GM18870 (cell line): ENCODE measurements around the gene SERINC5.
A peak's percentile ranks its signal among the peaks of the same experiment; 100 is the strongest.
"Not testable (repeated sequence)": the region's sequence is repeated elsewhere in the genome, so short reads cannot be mapped to it uniquely, and the experiment has no call there.

ENCODE experiments used
- ATAC-seq: cut with Tn5 transposase; IDR thresholded peaks from one replicate; pipeline ENCODE4 v1.9.1; 2021; ENCODE audit warnings: moderate library complexity; ENCODE audit not compliant: unreplicated experiment

Gene SERINC5

DNA sequence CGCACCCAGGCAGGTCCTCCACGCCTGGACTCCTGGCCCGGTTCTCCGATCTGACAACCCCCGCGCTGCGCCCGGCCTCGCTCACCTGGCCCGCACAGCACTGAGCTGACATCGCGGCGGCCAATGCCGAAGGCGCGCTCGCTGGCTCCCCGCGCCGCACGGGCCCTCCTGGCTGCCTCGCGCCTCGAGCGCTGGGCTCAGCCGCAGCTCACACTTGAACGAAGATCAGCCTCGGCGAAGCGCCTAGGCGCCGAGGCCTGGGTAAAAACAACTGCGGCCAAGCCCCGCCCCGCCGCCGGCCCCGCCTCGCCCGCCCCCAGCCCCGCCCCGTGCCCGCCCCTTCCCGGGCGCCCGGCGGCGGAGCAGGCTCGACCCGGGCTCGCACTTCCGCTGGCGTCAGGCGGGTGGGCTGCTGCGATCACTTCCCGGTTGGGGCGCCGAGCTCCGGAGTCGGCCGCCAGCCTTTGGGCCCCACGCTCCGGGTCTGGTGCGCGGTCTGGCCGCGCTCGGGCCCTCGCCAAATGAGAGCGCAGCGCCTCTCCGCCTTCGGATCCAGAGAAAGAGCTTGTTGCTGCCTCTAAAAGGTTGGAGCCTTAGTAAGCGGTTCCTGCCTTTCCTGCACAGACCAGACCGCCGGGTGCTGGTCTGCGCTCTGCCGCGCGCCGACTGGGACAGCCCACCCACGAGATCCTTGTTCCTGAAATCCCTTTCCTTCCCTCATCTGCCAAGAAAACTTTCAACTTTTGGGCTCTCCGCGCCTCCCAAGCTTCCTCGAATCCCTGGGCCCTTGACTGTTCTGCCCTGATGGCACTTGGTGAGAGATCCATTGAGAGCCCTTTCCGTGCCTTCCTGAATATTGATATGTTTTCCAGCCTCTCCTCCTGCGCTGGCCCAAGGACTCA is at the start of gene SERINC5:
TSS of gene SERINC5 (minus strand) at position 238 of the 902 bp plus-strand sequence. CDS start at position 112, 126 bp downstream.
- ATAC-seq = peak; percentile 61

- ATAC-seq = no peak
Observed at GRCh38 chr5:80302636-80303035, 46.8 kb upstream of the SERINC5 start.

DNA sequence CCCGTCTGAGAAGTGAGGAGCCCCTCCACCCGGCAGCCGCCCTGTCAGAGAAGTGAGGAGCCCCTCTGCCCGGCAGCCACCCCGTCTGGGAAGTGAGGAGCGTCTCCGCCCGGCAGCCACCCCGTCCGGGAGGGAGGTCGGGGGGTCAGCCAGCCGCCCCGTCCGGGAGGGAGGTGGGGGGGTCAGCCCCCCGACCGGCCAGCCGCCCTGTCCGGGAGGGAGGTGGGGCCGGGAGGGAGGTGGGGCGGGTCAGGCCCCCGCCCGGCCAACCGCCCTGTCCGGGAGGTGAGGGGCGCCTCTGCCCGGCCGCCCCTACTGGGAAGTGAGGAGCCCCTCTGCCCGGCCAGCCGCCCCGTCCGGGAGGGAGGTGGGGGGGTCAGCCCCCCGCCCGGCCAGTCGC is 45.5 kb upstream of the SERINC5 start:
- not testable (repeated sequence) for ATAC-seq

- not testable (repeated sequence) for ATAC-seq
Observed at GRCh38 chr5:80300796-80301195, 44.9 kb upstream of the SERINC5 start.

DNA sequence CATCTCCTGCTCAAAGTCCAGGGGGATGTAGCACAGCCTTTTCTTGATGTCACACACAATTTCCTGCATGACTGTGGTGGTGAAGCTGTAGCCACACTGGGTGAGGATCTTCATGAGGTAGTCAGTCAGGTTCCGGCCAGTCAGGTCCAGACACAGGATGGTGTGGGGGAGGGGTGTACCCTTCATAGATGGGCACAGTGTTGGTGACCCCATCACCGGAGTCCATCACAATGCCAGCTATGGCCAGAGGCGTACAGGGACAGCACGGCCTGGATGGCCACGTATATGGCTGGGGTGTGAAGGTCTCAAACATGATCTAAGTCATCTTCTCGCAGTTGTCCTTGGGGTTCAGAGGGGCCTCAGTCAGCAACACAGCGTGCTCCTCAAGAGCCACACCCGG is 44.3 kb upstream of the SERINC5 start:
- no peak for ATAC-seq

DNA sequence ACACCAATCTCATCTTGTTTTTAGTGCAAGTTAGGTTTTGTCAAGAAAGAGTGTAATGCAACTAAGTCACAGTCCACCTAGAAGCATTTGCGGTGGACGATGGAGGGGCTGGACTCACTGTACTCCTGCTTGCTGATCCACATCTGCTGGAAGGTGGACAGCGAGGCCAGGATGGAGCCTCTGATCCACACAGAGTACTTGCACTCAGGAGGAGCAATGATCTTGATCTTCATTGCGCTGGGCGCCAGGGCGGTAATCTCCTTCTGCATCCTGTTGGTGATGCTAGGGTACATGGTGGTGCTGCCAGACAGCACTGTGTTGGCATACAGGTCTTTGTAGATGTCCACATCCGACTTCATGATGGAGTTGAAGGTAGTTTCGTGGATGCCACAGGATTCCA is 43.8 kb upstream of the SERINC5 start:
- ATAC-seq = no peak

GRCh38 chr5:80296121-80296520 is 40.3 kb upstream of the SERINC5 start:
- no peak for ATAC-seq

DNA sequence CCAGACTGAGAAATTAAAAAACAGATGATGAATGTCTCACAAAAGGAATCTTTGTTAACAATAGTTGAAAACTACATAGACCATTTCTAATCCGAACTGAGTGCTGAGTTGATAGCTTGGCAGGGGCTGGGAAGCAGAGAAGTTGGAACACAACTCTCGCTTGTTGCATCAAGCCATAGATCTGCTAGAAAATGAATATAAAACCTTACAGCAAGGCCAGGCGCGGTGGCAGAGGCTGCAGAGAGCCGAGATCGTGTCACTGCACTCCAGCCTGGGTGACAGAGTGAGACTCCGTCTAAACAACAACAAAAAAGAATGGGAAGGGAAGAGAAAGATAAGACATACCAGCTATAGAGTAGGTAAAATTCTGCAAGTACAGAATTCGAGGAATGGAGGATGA is 35.9 kb upstream of the SERINC5 start:
- ATAC-seq = no peak

- ATAC-seq = no peak
Observed at GRCh38 chr5:80289320-80289719, 33.5 kb upstream of the SERINC5 start.

GRCh38 chr5:80288177-80288576 is 32.3 kb upstream of the SERINC5 start:
- no peak for ATAC-seq

- ATAC-seq = no peak
Observed at GRCh38 chr5:80284720-80285119, 28.9 kb upstream of the SERINC5 start.

DNA sequence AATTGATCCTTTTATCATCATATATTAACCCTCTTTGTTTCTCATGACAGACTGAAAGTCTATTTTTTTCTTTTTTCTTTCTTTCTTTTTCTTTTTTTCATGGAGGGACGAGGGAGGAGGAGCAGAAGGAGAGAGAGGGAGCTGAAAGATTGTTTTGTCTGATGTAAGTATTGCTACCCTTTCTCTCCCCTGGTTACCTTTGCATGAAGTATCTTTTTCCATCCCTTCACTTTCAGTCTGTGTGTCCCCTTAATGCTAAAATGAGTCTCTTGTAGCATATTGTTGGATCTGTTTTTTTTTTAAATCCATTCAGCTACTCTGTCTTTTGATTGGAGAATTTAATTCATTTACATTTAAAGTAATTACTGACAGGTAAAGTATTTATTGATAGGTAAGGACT is 27.5 kb upstream of the SERINC5 start:
- no peak for ATAC-seq

DNA sequence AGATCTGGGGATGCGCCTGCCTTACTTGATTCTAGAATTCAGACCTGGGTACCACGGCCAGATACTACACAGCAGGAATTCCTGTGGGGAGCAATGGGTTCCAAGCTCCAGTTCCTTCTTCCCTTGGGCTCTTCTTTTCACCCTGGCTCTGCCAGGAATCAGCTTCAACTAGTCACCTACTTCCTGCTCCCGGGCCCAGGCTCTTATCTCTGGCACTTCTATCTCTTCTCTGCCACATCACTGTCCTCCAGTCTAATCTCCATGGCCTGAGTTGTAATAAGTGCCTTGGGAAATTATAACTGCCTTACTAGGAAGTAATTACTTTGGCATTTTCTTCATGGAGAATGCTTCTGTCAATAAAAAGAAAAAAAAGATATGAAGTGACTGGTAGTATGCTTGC is 26.2 kb upstream of the SERINC5 start:
- no peak for ATAC-seq

- ATAC-seq = no peak
Observed at GRCh38 chr5:80277191-80277590, 21.3 kb upstream of the SERINC5 start.

DNA sequence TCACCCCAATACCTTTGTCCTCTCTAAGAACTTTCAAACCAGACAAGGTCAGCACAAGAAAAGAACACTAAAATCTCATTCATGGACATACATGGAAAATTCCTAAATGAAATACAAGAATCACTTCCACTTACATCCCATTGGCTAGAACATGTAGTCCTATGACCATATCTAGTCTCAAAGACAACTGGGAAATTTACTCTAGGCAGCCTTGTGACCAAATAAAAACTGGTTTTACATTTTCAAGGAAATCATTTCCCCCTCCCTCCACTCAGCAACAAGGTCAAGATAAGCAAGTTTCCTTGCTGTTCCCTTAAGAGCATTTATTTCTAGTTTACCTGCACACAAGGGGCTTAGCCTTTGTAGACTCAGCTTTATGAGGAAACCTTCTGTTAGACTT is 20.3 kb upstream of the SERINC5 start:
- ATAC-seq = no peak

GRCh38 chr5:80275347-80275746 is 19.5 kb upstream of the SERINC5 start:
- ATAC-seq = no peak

- ATAC-seq = not testable (repeated sequence)
Observed at GRCh38 chr5:80270543-80270942, 14.7 kb upstream of the SERINC5 start.

- ATAC-seq = no peak
Observed at GRCh38 chr5:80269991-80270438, 14.2 kb upstream of the SERINC5 start.

DNA sequence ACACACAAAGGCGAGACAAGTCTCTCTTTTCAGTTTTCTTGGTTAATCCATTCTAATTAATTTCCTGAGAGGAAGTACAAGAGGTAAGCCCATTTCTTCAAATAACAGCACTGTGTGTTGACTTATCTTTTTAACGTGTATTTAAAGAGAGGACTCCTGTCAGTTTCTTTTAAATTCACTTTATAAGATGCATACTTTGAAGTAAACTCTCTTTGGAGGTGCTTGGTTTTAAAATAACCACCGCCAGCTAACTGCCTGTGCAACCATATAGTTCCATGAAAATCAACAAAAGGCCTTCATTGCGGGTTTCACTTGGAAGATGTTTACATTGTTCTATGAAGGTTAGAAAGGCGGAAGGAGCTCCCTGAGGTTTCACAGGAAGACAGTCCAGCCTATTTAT is 13.1 kb upstream of the SERINC5 start:
- ATAC-seq = no peak

DNA sequence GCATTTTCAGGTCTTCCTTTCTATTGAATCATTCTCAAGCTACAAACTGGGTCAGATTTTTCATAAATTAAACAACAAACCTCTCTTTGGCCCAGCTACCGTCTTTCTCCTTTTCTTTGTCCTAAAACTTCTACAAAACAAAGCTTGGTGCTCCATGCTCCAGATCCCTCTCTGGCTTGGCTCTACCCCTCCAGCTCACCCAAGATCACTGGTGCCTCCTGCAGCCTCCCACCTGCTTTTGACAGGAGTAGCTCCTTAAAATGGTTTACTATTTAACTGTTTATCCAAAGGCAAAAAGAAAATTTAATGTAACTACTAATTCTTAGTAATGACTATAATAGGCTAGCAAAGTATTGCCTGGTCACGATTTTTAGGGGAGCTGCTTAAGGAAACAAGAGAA is 10.7 kb upstream of the SERINC5 start:
- ATAC-seq = no peak

GRCh38 chr5:80260461-80260860 is 4.6 kb upstream of the SERINC5 start:
- no peak for ATAC-seq

GRCh38 chr5:80259511-80260203 is 3.8 kb upstream of the SERINC5 start:
- no peak for ATAC-seq
